Measurements from ENCODE around the gene FCRL3. TPM values are rescaled to one million over a fixed set of nuclear protein-coding genes. Genes with fewer than 3 reads are reported as not detected.
A peak's percentile ranks its signal among the peaks of the same experiment; 100 is the strongest.

Gene FCRL3
- total RNA-seq, 1 donor from 2014 or later: not detected

DNA sequence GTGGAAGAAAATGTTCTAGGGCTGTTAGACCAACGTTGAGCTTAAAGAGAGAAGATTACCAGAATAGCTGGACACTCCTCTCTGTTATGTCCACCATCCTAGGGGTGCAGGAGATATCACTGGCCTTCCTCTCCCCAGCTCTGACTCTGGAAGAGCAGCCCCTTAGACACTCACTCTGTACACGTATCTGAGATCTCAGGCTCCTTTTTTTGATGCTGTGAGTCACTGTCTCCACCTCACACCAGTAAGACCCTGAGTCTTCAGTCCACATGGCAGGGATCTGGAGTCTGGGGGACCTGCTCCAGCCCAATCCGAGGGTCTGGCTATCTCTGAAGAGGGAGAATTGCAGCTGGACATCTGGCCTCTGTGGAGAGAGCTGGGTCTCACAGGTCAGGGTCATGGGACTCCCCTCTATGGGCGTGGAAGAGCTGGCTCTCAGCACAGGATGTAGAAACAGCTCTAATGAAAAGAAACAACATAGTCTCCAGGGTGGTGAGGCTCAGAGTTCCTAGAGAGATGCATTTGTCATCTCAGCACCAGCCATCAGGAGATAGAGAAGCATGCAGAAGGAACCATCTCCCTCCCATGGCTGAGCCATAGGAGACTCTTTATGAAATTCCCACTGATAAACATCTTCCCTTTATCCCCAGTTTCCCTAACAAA is 3.5 kb downstream of the FCRL3 start:
- Mint-ChIP-seq H3K4me3 (no peak overlapping the region), H3K36me3 (no peaks in the 10 kb centered on the region), H3K4me1 (ENCODE audit: unreplicated experiment) (no peaks in the 10 kb centered on the region), H3K9me3 (no peaks in the 10 kb centered on the region), H3K27ac (no peak overlapping the region), H3K27me3 (peaks cover 24% of the 10 kb centered on the region)
- no peak for DNase-seq (ENCODE audit: extremely low spot score, unreplicated experiment)
- TF ChIP-seq CTCF (conservative IDR thresholded peaks at IDR 0.05): no peak

DNA sequence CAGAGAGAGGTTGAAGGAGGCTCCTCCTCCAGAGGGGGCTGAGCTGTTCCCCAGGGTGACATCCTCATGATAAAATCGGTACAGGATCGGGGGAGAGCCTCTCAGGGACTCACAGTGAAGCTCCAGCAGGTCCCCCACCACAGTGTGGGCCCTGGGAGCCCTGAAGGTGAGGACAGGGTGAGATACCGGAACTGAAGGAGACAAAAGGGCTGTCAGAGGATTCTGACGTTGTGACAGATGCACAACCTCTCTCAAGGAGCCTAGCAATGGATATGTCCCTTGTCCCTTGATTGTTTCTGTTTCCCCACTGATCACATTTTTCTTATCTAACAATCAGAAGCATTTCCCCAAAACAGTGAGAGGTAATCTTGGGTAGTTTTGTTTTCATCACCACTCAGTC is 5.2 kb downstream of the FCRL3 start:
- no peak for TF ChIP-seq CTCF (conservative IDR thresholded peaks at IDR 0.05)
- H3K27me3 Mint-ChIP-seq: peaks cover 21% of the 10 kb centered on the region
- H3K4me3 Mint-ChIP-seq: no peak overlapping the region
- no peaks in the 10 kb centered on the region for H3K36me3 Mint-ChIP-seq
- H3K27ac Mint-ChIP-seq: no peak overlapping the region
- no peaks in the 10 kb centered on the region for H3K4me1 Mint-ChIP-seq (ENCODE audit: unreplicated experiment)
- DNase-seq (ENCODE audit: extremely low spot score, unreplicated experiment): no peak
- no peaks in the 10 kb centered on the region for H3K9me3 Mint-ChIP-seq

GRCh38 chr1:157691285-157691920 is 9.2 kb downstream of the FCRL3 start:
- Mint-ChIP-seq H3K27ac (no peak overlapping the region), H3K9me3 (no peaks in the 10 kb centered on the region), H3K4me3 (no peak overlapping the region), H3K4me1 (ENCODE audit: unreplicated experiment) (no peaks in the 10 kb centered on the region), H3K27me3 (peaks cover 6% of the 10 kb centered on the region), H3K36me3 (no peaks in the 10 kb centered on the region)
- DNase-seq (ENCODE audit: extremely low spot score, unreplicated experiment): no peak
- TF ChIP-seq CTCF (conservative IDR thresholded peaks at IDR 0.05): peak; percentile 73

DNA sequence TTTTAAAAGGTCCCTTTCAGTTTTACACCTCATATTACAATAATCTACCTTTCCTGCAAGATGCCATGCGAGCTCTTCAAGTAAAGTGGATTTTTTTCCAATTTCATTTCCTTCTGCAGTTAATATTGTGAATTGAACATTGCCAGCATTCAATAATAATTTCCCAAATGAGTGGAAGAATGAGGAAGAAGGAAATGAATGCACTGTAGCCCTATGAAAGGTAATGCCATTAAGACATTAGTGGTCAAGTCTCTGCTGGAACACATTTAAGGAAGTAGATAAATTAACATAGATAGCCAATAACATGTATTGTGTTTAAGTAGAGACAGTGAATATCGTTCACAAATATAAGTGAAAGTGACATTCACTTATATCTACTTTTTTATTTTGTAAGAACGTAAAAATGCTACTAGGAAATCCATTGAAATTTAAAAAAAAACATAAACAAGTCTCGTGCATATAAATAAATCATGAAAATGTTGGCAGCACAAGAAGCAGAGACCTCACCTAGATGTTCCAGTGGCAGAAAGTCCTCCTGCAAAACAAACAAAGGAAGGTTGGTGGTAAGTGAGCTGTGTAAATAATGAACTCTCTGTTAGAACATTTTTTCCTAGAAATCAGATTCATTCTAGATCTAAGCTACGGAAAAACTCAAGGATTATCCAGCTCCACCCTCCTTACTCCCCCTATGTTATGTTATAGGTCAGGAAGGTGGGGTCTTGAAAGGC is 17.7 kb downstream of the FCRL3 start:
- H3K27me3 Mint-ChIP-seq: no peaks in the 10 kb centered on the region
- no peak overlapping the region for H3K4me3 Mint-ChIP-seq
- H3K36me3 Mint-ChIP-seq: no peaks in the 10 kb centered on the region
- no peak overlapping the region for H3K27ac Mint-ChIP-seq
- no peaks in the 10 kb centered on the region for H3K9me3 Mint-ChIP-seq
- DNase-seq (ENCODE audit: extremely low spot score, unreplicated experiment): no peak
- TF ChIP-seq CTCF (conservative IDR thresholded peaks at IDR 0.05): no peak
- no peaks in the 10 kb centered on the region for H3K4me1 Mint-ChIP-seq (ENCODE audit: unreplicated experiment)

- Mint-ChIP-seq H3K4me3 (no peak overlapping the region), H3K36me3 (no peaks in the 10 kb centered on the region), H3K27ac (no peak overlapping the region), H3K27me3 (no peaks in the 10 kb centered on the region), H3K9me3 (no peaks in the 10 kb centered on the region), H3K4me1 (ENCODE audit: unreplicated experiment) (no peaks in the 10 kb centered on the region)
- DNase-seq (ENCODE audit: extremely low spot score, unreplicated experiment): no peak
- no peak for TF ChIP-seq CTCF (conservative IDR thresholded peaks at IDR 0.05)
Observed at GRCh38 chr1:157678721-157679120, 21.8 kb downstream of the FCRL3 start.

Data from type B pancreatic cell (in vitro differentiated cells).